Gastrocnemius medialis (tissue), 4 donors: Measurements from ENCODE around the gene CALML3.

Experiments
- CTCF ChIP-seq, 5 experiments: fragments of 450-650 bp in 3 of 5; fragments of 200-600 bp in 2 of 5; sonication (generic) in 2 of 5; IDR thresholded peaks in 4 of 5; conservative IDR thresholded peaks in 1 of 5; 1 replicate in 4 of 5; 2 replicates in 1 of 5; pipeline ENCODE4 v1.5.1; 2016 to 2019; ENCODE audit warnings: antibody characterized with exemption in 5 of 5, mild to moderate bottlenecking in 3 of 5, moderate library complexity in 3 of 5
- POLR2A ChIP-seq, 2 donors: fragments of 450-650 bp; IDR thresholded peaks; one replicate each; pipeline ENCODE4 v1.6.1; 2017; ENCODE audit warnings: antibody characterized with exemption in 2 of 2, mild to moderate bottlenecking in 2 of 2, moderate library complexity in 2 of 2

GRCh38 chr10:5534880-5535856 is 10.4 kb downstream of the CALML3 start:
- TF ChIP-seq CTCF (IDR thresholded peaks at IDR 0.05 in 4 of 5, conservative IDR thresholded peaks at IDR 0.05 in 1 of 5) (no peak), POLR2A (IDR thresholded peaks at IDR 0.05) (no peak)
